ENCODE data around the gene IQSEC1.

IQSEC1 gene

GRCh38 chr3:12907296-12907695 is 165.9 kb downstream of the IQSEC1 start:
- DNase-seq (ENCODE audit: low spot score): no peak

GRCh38 chr3:12906916-12907290 is 166.3 kb downstream of the IQSEC1 start:
- no peak for DNase-seq (ENCODE audit: low spot score)

DNA sequence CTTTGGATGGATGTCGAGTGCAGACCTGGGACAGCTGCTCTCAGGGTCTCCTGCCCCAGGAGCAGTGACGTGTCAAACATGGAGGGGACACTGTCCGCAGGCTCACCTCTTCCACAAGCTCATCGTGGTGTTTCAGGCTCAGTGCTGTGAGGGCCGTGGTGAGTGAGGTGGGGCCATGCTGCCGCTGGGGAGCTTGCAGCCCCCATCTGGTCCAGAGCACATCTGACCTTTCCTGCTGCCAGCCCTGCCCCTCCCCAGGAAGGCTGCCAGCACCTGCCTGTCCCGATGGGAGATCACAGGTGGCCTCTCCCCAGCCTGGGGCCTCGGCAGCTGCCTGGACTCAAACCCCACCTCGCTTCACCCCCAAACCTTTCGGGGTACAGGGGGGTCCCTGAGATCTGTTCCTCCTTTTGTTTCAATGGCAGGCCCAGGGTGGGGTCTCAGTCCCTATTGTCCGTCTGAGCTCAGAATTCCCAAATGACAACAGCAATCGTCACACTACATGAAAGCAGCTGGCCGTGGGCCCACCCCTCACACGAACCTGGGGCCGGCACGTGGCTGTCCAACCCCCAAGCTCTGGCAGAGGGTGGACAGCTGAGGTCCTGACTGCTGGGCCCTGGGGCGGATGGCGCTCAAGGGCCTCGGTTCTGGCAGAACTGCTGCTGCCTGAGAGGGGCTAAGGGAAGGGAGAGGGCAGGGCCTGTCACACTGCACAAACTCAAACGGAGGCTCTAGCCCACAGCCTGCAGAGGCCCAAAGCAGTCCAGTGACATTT is 166.9 kb downstream of the IQSEC1 start:
- no peak for DNase-seq (ENCODE audit: low spot score)

- DNase-seq (ENCODE audit: low spot score): no peak
These were observed 167.7 kb downstream of the IQSEC1 start for GRCh38 chr3:12905316-12906071.

- no peak for DNase-seq (ENCODE audit: low spot score)
These were observed 168.3 kb downstream of the IQSEC1 start for GRCh38 chr3:12904951-12905315.

GRCh38 chr3:12903881-12904280 is 169.3 kb downstream of the IQSEC1 start:
- DNase-seq (ENCODE audit: low spot score): no peak

DNA sequence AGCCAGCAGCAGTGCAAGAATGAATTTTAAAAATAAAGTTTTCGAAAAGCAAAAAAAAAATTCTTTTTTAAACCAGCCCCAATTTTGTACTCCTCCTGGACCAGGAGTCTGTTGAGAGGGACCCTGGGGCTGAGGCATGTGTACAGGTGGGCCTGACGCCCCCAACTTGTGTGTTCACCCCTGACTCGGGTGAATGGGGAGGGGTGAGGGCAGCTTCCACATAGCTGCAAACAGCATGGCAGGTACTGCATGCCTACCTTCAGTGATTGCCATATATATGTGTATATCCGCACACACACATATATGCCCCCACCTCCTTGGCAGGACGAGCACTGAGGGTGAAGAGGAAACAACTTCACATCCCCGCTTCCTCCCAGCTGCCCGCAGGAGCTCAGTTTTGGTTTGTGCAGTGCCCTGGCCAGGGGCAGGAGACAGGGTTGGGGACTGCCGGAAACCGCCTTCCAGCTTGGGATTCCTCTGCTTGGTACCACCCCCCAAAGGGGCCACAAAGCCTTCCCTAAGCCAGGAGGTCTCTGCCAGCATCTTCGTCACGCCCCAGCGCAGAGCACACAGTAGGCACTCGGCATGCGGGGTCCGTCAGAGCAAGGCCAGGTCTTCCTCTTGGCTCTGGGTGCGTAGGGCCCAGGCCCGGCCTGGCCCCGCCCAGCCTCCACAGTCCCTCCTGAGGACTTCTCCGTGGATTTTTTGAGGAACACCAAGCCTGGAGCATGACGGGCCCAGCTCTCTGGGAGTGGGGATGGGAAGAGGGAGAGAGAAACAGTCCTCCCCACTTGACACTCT is 170.0 kb downstream of the IQSEC1 start:
- DNase-seq (ENCODE audit: low spot score): no peak

GRCh38 chr3:12902181-12902999 is 170.8 kb downstream of the IQSEC1 start:
- DNase-seq (ENCODE audit: low spot score): no peak

DNA sequence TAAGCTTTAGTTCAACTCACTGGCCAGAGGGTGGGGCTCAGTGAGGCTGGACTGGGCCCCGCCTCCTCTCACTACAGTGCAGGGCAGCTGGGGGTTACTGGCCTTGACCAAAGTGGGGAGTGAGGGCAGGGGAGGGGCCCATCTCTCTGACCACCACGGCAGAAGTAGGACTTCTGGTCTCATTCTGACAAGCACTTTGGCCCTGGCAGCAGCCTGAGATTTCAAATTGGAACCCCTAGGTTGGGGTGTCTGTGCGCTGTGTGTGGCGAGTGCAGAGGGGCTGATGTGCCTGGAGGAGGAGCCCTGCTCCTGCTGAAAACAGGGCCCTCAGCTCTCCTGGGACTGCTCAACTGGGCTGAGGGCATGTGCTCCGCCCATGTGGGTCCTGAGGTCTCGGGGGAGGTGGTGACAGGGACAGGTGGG is 171.6 kb downstream of the IQSEC1 start:
- peak; percentile 50 for DNase-seq (ENCODE audit: low spot score)

GRCh38 chr3:12900885-12901411 is 172.3 kb downstream of the IQSEC1 start:
- no peak for DNase-seq (ENCODE audit: low spot score)

- no peak for DNase-seq (ENCODE audit: low spot score)
These were observed 174.1 kb downstream of the IQSEC1 start for GRCh38 chr3:12898965-12899755.

- no peak for DNase-seq (ENCODE audit: low spot score)
These were observed 174.8 kb downstream of the IQSEC1 start for GRCh38 chr3:12898290-12898964.

DNA sequence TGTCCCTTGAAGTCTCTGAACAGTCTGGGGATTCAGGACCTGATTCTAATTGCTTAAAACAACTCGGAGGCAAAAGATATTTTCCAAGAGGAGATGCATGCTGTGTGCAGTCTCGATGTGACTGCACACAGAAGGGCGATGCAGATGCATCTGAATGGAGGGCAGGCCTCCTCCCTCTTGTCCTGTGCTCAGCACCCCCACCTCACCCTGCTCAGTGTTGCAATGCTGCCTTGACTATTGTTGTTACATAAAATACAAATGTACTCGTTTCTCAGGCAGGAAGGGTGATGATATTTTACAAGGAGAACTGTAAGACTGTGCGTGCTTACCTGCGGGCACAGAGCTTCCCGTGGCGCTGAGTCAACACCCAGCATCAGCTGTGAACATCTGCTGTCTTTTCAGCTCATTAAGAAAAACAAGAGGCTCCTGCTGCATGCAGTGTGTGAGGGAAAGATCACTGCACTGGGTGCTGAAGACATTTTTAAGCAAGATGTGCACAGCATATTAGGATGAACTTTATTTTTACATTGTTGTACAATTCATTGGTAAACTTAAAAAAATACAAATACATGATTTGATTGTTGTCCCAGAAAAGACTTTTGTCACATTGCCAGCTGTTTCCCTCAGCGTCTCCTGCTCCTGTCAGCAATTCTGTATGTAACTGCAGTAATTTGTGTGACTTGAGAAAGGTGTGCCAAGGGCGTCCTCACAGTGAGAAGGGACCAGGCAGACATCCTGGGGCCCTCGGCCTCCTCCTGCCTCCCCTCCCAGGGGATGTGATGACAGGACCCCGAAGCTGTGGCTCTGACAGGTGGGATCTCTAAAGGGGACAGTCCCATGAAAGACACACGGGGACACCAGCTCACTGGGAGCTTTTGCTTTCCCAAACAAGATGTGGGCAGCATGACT is 175.6 kb downstream of the IQSEC1 start:
- DNase-seq (ENCODE audit: low spot score): no peak

- DNase-seq (ENCODE audit: low spot score): no peak
These were observed 176.9 kb downstream of the IQSEC1 start for GRCh38 chr3:12896063-12896985.

DNA sequence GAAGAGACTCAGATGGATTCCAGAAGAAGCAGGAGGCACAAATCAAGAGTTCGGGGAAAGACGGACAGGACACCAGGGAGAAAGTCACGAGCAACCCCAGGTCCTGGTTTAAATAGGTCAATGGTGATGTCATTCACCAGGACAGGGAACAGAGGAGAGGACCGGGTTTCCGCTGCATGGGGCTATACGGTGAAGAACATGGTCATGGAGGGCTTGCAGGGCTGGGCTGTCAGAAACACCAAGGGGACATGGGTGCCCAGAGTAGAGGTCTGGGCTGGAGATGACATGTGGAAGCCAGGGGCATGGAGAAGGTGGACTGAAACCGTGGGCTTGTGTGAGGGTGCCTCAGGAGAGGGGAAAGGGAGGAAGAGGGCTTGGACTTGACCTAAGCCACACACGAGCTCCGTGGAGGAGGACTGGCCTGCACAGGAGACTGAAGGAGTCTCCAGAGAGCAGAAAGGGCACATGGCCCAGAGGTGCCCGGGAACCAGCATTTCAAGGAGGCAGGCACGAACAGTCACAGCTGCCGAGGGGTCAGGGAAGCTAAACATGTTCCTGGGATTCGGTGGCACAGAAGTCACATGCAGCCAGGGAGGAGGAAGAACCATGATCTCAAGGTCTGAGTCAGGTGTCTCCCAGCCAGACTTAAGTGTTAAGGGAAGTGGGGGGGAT is 177.7 kb downstream of the IQSEC1 start:
- DNase-seq (ENCODE audit: low spot score): no peak

- no peak for DNase-seq (ENCODE audit: low spot score)
These were observed 178.6 kb downstream of the IQSEC1 start for GRCh38 chr3:12894629-12895028.

GRCh38 chr3:12893852-12894251 is 179.4 kb downstream of the IQSEC1 start:
- DNase-seq (ENCODE audit: low spot score): no peak
